CD4-positive, alpha-beta T cell treated with Interleukin-2 at 100 ng/mL for 4 hours (primary cell): ENCODE results near the gene APEH.

Experiments
- DNase-seq: peaks from one replicate; pipeline ENCODE4 v3.0.0-alpha.2; 2020; ENCODE audit warnings: low spot score

The APEH gene

GRCh38 chr3:49650637-49651036 is 23.5 kb upstream of the APEH start:
- DNase-seq, result no peak

GRCh38 chr3:49652218-49652902 is 21.8 kb upstream of the APEH start:
- DNase-seq, result no peak

- DNase-seq, result no peak
Measured at GRCh38 chr3:49652903-49653415, 21.2 kb upstream of the APEH start.

- DNase-seq, result no peak
Measured at GRCh38 chr3:49653621-49654020, 20.5 kb upstream of the APEH start.

- DNase-seq, result no peak
Measured at GRCh38 chr3:49654176-49654825, 19.9 kb upstream of the APEH start.

GRCh38 chr3:49654955-49655556 is 19.1 kb upstream of the APEH start:
- DNase-seq, result no peak

- no peak for DNase-seq
Measured at GRCh38 chr3:49655731-49656285, 18.3 kb upstream of the APEH start.

- no peak for DNase-seq
Measured at GRCh38 chr3:49656541-49657112, 17.5 kb upstream of the APEH start.

- no peak for DNase-seq
Measured at GRCh38 chr3:49657208-49657915, 16.8 kb upstream of the APEH start.

- no peak for DNase-seq
Measured at GRCh38 chr3:49658711-49659110, 15.4 kb upstream of the APEH start.

- no peak for DNase-seq
Measured at GRCh38 chr3:49659756-49660155, 14.4 kb upstream of the APEH start.

- DNase-seq, result no peak
Measured at GRCh38 chr3:49661281-49661680, 12.9 kb upstream of the APEH start.

GRCh38 chr3:49662021-49662420 is 12.1 kb upstream of the APEH start:
- DNase-seq, result no peak

- DNase-seq, result no peak
Measured at GRCh38 chr3:49662720-49663413, 11.3 kb upstream of the APEH start.

GRCh38 chr3:49663831-49664230 is 10.3 kb upstream of the APEH start:
- DNase-seq, result no peak

- no peak for DNase-seq
Measured at GRCh38 chr3:49664300-49664699, 9.9 kb upstream of the APEH start.

- DNase-seq, result no peak
Measured at GRCh38 chr3:49665822-49666519, 8.2 kb upstream of the APEH start.

- DNase-seq, result no peak
Measured at GRCh38 chr3:49666592-49666991, 7.6 kb upstream of the APEH start.

- DNase-seq, result no peak
Measured at GRCh38 chr3:49667701-49668413, 6.3 kb upstream of the APEH start.

- DNase-seq, result no peak
Measured at GRCh38 chr3:49668414-49668797, 5.7 kb upstream of the APEH start.
